ENCODE results near the gene SLC15A1. TPM values are rescaled to one million over a fixed set of nuclear protein-coding genes. Genes with fewer than 3 reads are reported as not detected.

The SLC15A1 gene
- total RNA-seq, 1 experiment from 2014 or later = not detected

GRCh38 chr13:98686270-98686669, 66.2 kb downstream of the SLC15A1 start:
- no peak for DNase-seq
- H4K20me1 ChIP-seq (ENCODE audit: insufficient read depth, low read depth, low read length) = no peaks in the 10 kb centered on the region
- no peak overlapping the region for H2AFZ ChIP-seq (ENCODE audit: low read length)
- no peaks in the 10 kb centered on the region for H3K9me2 ChIP-seq (replicated peaks; ENCODE audit: insufficient read depth, low read length)
- no peak overlapping the region for H3K4me3 ChIP-seq (ENCODE audit: low read length)
- no peak overlapping the region for H3K4me2 ChIP-seq (ENCODE audit: low read depth, low read length, poor library complexity, severe bottlenecking)
- no peak overlapping the region for H3K9ac ChIP-seq (ENCODE audit: low read length)
- H3K27ac ChIP-seq (ENCODE audit: low read length) = no peak overlapping the region
- H3K27me3 ChIP-seq (ENCODE audit: low read length) = no peaks in the 10 kb centered on the region
- no peaks in the 10 kb centered on the region for H3K9me3 ChIP-seq (ENCODE audit: low read length)
- H3K36me3 ChIP-seq (ENCODE audit: insufficient read depth, low read length) = no peaks in the 10 kb centered on the region
- H3K79me2 ChIP-seq (ENCODE audit: low read length) = no peaks in the 10 kb centered on the region
- no peaks in the 10 kb centered on the region for H3K4me1 ChIP-seq (ENCODE audit: low read length)

- no peaks in the 10 kb centered on the region for H3K9me3 ChIP-seq (ENCODE audit: low read length)
- no peak for DNase-seq
These were observed 67.3 kb downstream of the SLC15A1 start for GRCh38 chr13:98685146-98685545.

GRCh38 chr13:98681049-98681448, 71.4 kb downstream of the SLC15A1 start:
- Histone ChIP-seq H2AFZ (ENCODE audit: low read length) (no peak overlapping the region), H3K79me2 (ENCODE audit: low read length) (no peaks in the 10 kb centered on the region), H3K4me1 (ENCODE audit: low read length) (no peaks in the 10 kb centered on the region), H3K36me3 (ENCODE audit: insufficient read depth, low read length) (no peaks in the 10 kb centered on the region), H3K9me3 (ENCODE audit: low read length) (no peaks in the 10 kb centered on the region), H4K20me1 (ENCODE audit: insufficient read depth, low read depth, low read length) (no peaks in the 10 kb centered on the region), H3K27me3 (ENCODE audit: low read length) (no peaks in the 10 kb centered on the region), H3K4me3 (ENCODE audit: low read length) (no peak overlapping the region), H3K4me2 (ENCODE audit: low read depth, low read length, poor library complexity, severe bottlenecking) (no peak overlapping the region), H3K9me2 (replicated peaks; ENCODE audit: insufficient read depth, low read length) (no peaks in the 10 kb centered on the region), H3K9ac (ENCODE audit: low read length) (no peak overlapping the region), H3K27ac (ENCODE audit: low read length) (no peak overlapping the region)
- no peak for DNase-seq

More at GRCh38 chr13:98685146-98685545, 67.3 kb downstream of the SLC15A1 start:
- Histone ChIP-seq H2AFZ (ENCODE audit: low read length) (no peak overlapping the region), H3K79me2 (ENCODE audit: low read length) (no peaks in the 10 kb centered on the region), H3K4me2 (ENCODE audit: low read depth, low read length, poor library complexity, severe bottlenecking) (no peak overlapping the region), H4K20me1 (ENCODE audit: insufficient read depth, low read depth, low read length) (no peaks in the 10 kb centered on the region), H3K9me2 (replicated peaks; ENCODE audit: insufficient read depth, low read length) (no peaks in the 10 kb centered on the region), H3K9ac (ENCODE audit: low read length) (no peak overlapping the region), H3K27ac (ENCODE audit: low read length) (no peak overlapping the region), H3K4me3 (ENCODE audit: low read length) (no peak overlapping the region), H3K4me1 (ENCODE audit: low read length) (no peaks in the 10 kb centered on the region), H3K36me3 (ENCODE audit: insufficient read depth, low read length) (no peaks in the 10 kb centered on the region), H3K27me3 (ENCODE audit: low read length) (no peaks in the 10 kb centered on the region)

- DNase-seq = no peak
- no peaks in the 10 kb centered on the region for H3K36me3 ChIP-seq (ENCODE audit: insufficient read depth, low read length)
These were observed 73.7 kb downstream of the SLC15A1 start for GRCh38 chr13:98678741-98679140.

GRCh38 chr13:98677398-98677797, 75.1 kb downstream of the SLC15A1 start:
- Histone ChIP-seq H3K27me3 (ENCODE audit: low read length) (no peaks in the 10 kb centered on the region), H3K9me3 (ENCODE audit: low read length) (no peaks in the 10 kb centered on the region), H4K20me1 (ENCODE audit: insufficient read depth, low read depth, low read length) (no peaks in the 10 kb centered on the region), H3K4me1 (ENCODE audit: low read length) (no peaks in the 10 kb centered on the region), H3K9ac (ENCODE audit: low read length) (no peak overlapping the region), H2AFZ (ENCODE audit: low read length) (no peak overlapping the region), H3K9me2 (replicated peaks; ENCODE audit: insufficient read depth, low read length) (no peaks in the 10 kb centered on the region), H3K4me3 (ENCODE audit: low read length) (no peak overlapping the region), H3K79me2 (ENCODE audit: low read length) (no peaks in the 10 kb centered on the region), H3K4me2 (ENCODE audit: low read depth, low read length, poor library complexity, severe bottlenecking) (no peak overlapping the region), H3K27ac (ENCODE audit: low read length) (no peak overlapping the region), H3K36me3 (ENCODE audit: insufficient read depth, low read length) (no peaks in the 10 kb centered on the region)
- DNase-seq = no peak

More at GRCh38 chr13:98678741-98679140, 73.7 kb downstream of the SLC15A1 start:
- no peak overlapping the region for H2AFZ ChIP-seq (ENCODE audit: low read length)
- no peaks in the 10 kb centered on the region for H3K27me3 ChIP-seq (ENCODE audit: low read length)
- no peaks in the 10 kb centered on the region for H3K4me1 ChIP-seq (ENCODE audit: low read length)
- H3K4me3 ChIP-seq (ENCODE audit: low read length) = no peak overlapping the region
- no peak overlapping the region for H3K27ac ChIP-seq (ENCODE audit: low read length)
- no peaks in the 10 kb centered on the region for H3K9me2 ChIP-seq (replicated peaks; ENCODE audit: insufficient read depth, low read length)
- H3K9ac ChIP-seq (ENCODE audit: low read length) = no peak overlapping the region
- no peak overlapping the region for H3K4me2 ChIP-seq (ENCODE audit: low read depth, low read length, poor library complexity, severe bottlenecking)
- no peaks in the 10 kb centered on the region for H3K9me3 ChIP-seq (ENCODE audit: low read length)
- no peaks in the 10 kb centered on the region for H4K20me1 ChIP-seq (ENCODE audit: insufficient read depth, low read depth, low read length)
- no peaks in the 10 kb centered on the region for H3K79me2 ChIP-seq (ENCODE audit: low read length)

GRCh38 chr13:98676239-98676638, 76.2 kb downstream of the SLC15A1 start:
- Histone ChIP-seq H3K36me3 (ENCODE audit: insufficient read depth, low read length) (no peaks in the 10 kb centered on the region), H2AFZ (ENCODE audit: low read length) (no peak overlapping the region), H3K4me1 (ENCODE audit: low read length) (no peaks in the 10 kb centered on the region), H3K4me2 (ENCODE audit: low read depth, low read length, poor library complexity, severe bottlenecking) (no peak overlapping the region), H3K4me3 (ENCODE audit: low read length) (no peak overlapping the region), H3K9ac (ENCODE audit: low read length) (no peak overlapping the region), H3K9me2 (replicated peaks; ENCODE audit: insufficient read depth, low read length) (no peaks in the 10 kb centered on the region), H4K20me1 (ENCODE audit: insufficient read depth, low read depth, low read length) (no peaks in the 10 kb centered on the region), H3K79me2 (ENCODE audit: low read length) (no peaks in the 10 kb centered on the region), H3K27me3 (ENCODE audit: low read length) (no peaks in the 10 kb centered on the region), H3K9me3 (ENCODE audit: low read length) (no peaks in the 10 kb centered on the region), H3K27ac (ENCODE audit: low read length) (no peak overlapping the region)
- no peak for DNase-seq

GRCh38 chr13:98675837-98676236, 76.6 kb downstream of the SLC15A1 start:
- DNase-seq = no peak
- H2AFZ ChIP-seq (ENCODE audit: low read length) = no peak overlapping the region
- no peak overlapping the region for H3K9ac ChIP-seq (ENCODE audit: low read length)
- H3K36me3 ChIP-seq (ENCODE audit: insufficient read depth, low read length) = no peaks in the 10 kb centered on the region
- no peaks in the 10 kb centered on the region for H3K79me2 ChIP-seq (ENCODE audit: low read length)
- H4K20me1 ChIP-seq (ENCODE audit: insufficient read depth, low read depth, low read length) = no peaks in the 10 kb centered on the region
- no peak overlapping the region for H3K4me2 ChIP-seq (ENCODE audit: low read depth, low read length, poor library complexity, severe bottlenecking)
- H3K27ac ChIP-seq (ENCODE audit: low read length) = no peak overlapping the region
- H3K9me2 ChIP-seq (replicated peaks; ENCODE audit: insufficient read depth, low read length) = no peaks in the 10 kb centered on the region
- no peaks in the 10 kb centered on the region for H3K9me3 ChIP-seq (ENCODE audit: low read length)
- H3K27me3 ChIP-seq (ENCODE audit: low read length) = no peaks in the 10 kb centered on the region
- no peaks in the 10 kb centered on the region for H3K4me1 ChIP-seq (ENCODE audit: low read length)
- H3K4me3 ChIP-seq (ENCODE audit: low read length) = no peak overlapping the region

GRCh38 chr13:98675066-98675465, 77.4 kb downstream of the SLC15A1 start:
- H3K36me3 ChIP-seq (ENCODE audit: insufficient read depth, low read length) = no peaks in the 10 kb centered on the region
- no peak for DNase-seq
- no peaks in the 10 kb centered on the region for H3K9me3 ChIP-seq (ENCODE audit: low read length)
- no peaks in the 10 kb centered on the region for H3K79me2 ChIP-seq (ENCODE audit: low read length)
- H3K4me1 ChIP-seq (ENCODE audit: low read length) = no peaks in the 10 kb centered on the region
- H3K9me2 ChIP-seq (replicated peaks; ENCODE audit: insufficient read depth, low read length) = no peaks in the 10 kb centered on the region
- H3K9ac ChIP-seq (ENCODE audit: low read length) = no peak overlapping the region
- H2AFZ ChIP-seq (ENCODE audit: low read length) = no peak overlapping the region
- H3K4me2 ChIP-seq (ENCODE audit: low read depth, low read length, poor library complexity, severe bottlenecking) = no peak overlapping the region
- no peak overlapping the region for H3K4me3 ChIP-seq (ENCODE audit: low read length)
- no peaks in the 10 kb centered on the region for H4K20me1 ChIP-seq (ENCODE audit: insufficient read depth, low read depth, low read length)
- no peaks in the 10 kb centered on the region for H3K27me3 ChIP-seq (ENCODE audit: low read length)
- H3K27ac ChIP-seq (ENCODE audit: low read length) = no peak overlapping the region

Measured in Karpas-422 (cell line).